Body of pancreas (tissue), 4 donors: ENCODE data around the gene NOTUM. TPM values are rescaled to one million over a fixed set of nuclear protein-coding genes. Genes with fewer than 3 reads are reported as not detected.

Experiments
- ATAC-seq: fragments of 150-250 bp; one replicate; pipeline ENCODE4 v1.9.1; 2016
- DNase-seq, 4 donors: peaks; one replicate each; pipeline ENCODE4 v3.0.0-alpha.2; 2019
- H3K27ac ChIP-seq, 4 donors: fragments of 200-600 bp; sonication (generic); 1 replicate in 3 of 4; 2 replicates in 1 of 4; pipeline versions ENCODE4 v1.5.1 to v1.6.1; 2016 to 2019; ENCODE audit warnings: mild to moderate bottlenecking in 1 of 4, mixed read lengths in 1 of 4, moderate library complexity in 1 of 4
- H3K27me3 ChIP-seq, 2 donors: fragments of 200-600 bp; sonication (generic); one replicate each; pipeline ENCODE4 v1.6.0; 2016; ENCODE audit warnings: mild to moderate bottlenecking in 1 of 2
- H3K36me3 ChIP-seq, 2 donors: fragments of 200-600 bp; sonication (generic); replicated peaks in 1 of 2; 2 replicates each; pipeline ENCODE4 v1.5.1; 2016; ENCODE audit warnings: low read depth in 2 of 2; ENCODE audit not compliant: insufficient read depth in 1 of 2
- H3K4me1 ChIP-seq: fragments of 200-600 bp; sonication (generic); one replicate; pipeline ENCODE4 v1.6.0; 2016
- H3K4me3 ChIP-seq, 2 donors: fragments of 200-600 bp; sonication (generic); 1 replicate in 1 of 2; 2 replicates in 1 of 2; pipeline ENCODE4 v1.5.1; 2016 to 2019
- H3K9me3 ChIP-seq, 3 donors: fragments of 200-600 bp; sonication (generic); 1 replicate in 2 of 3; 2 replicates in 1 of 3; pipeline ENCODE4 v1.5.1; 2016
- POLR2A ChIP-seq, 3 donors: fragments of 450-650 bp; IDR thresholded peaks; one replicate each; pipeline ENCODE4 v1.6.1; 2016; ENCODE audit warnings: antibody characterized with exemption in 3 of 3, mild to moderate bottlenecking in 2 of 3
- WGBS, 2 donors: methylation state at CpG; one replicate each; pipeline ENCODE4 v1.1.5; 2017; 5-methylcytosine and 5-hydroxymethylcytosine counted together
- intact Hi-C: fragments of 100-400 bp; cut with DNase I; formaldehyde crosslinking; loops from one replicate; pipeline ENCODE4 v1.15.1; 2023
- total RNA-seq, 2 donors: library from RNA; depleted of rRNA; stranded (reverse); fragments of >200 nt; gene quantifications; one replicate each; pipeline ENCODE4 v1.1.0, GENCODE V29; 2016
- TF ChIP-seq, protein P1 (sequence below), 7 experiments: fragments of 450-650 bp in 4 of 7; fragments of 200-600 bp in 3 of 7; sonication (generic) in 3 of 7; IDR thresholded peaks; one replicate each; pipeline ENCODE4 v1.5.1; 2016 to 2019; ENCODE audit warnings: antibody characterized with exemption in 7 of 7

The NOTUM gene
- total RNA-seq, 2 donors from 2014 or later = 0.33 TPM; not detected in 1

DNA sequence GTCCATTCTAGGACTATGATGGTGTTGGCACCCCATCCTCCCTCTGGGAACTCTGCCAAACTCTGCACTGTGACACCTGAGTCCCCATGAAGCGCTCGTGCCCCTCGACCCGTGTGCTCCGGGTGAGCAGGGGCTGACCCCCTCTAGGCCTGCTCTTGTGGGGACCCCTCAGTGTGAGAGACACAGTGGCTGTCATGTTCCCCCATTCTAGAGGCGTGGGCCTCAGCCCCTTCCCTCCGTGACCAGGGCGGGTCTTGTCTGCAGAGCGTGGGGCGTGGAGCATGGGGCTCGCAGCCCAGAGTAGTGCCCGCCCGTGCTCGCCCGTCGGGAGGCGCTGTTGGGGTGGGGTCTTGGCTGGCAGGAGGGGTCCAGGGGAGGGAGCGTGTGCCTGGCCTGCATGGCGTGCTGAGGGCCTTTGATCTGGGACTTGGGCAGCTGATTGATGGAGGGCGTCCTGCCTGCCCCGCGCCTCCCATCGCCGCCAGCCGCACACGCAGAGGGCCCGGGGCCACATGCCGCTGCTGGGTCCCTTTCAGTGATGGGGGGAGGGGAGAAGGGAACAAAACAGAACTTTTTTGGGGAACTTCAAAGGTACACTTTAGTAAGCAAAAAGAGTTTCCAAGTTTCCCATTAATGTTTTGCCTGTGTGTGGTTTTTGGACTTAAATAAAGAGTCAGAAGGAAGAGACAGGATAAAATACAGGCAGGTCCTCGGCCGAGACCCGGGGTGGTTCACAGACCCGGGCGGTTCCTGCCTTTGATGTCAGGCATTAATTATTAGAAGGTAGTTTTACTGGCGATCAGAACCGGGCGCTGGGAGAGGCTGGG lies 39.2 kb upstream of the NOTUM start:
- 82 to 94% methylated on average over 22 to 35 of the region's 36 CpGs for WGBS, 2 donors

GRCh38 chr17:81999587-81999975 lies 38.6 kb upstream of the NOTUM start:
- DNase-seq (no peak), ATAC-seq (no peak)
- Histone ChIP-seq H3K4me1 (no peaks in the 10 kb centered on the region), H3K9me3 (no peaks in the 10 kb centered on the region), H3K36me3 (no peaks in the 10 kb centered on the region), H3K27me3 (no peaks in the 10 kb centered on the region), H3K27ac (no peak overlapping the region), H3K4me3 (no peak overlapping the region)
- TF ChIP-seq, protein P1, sequence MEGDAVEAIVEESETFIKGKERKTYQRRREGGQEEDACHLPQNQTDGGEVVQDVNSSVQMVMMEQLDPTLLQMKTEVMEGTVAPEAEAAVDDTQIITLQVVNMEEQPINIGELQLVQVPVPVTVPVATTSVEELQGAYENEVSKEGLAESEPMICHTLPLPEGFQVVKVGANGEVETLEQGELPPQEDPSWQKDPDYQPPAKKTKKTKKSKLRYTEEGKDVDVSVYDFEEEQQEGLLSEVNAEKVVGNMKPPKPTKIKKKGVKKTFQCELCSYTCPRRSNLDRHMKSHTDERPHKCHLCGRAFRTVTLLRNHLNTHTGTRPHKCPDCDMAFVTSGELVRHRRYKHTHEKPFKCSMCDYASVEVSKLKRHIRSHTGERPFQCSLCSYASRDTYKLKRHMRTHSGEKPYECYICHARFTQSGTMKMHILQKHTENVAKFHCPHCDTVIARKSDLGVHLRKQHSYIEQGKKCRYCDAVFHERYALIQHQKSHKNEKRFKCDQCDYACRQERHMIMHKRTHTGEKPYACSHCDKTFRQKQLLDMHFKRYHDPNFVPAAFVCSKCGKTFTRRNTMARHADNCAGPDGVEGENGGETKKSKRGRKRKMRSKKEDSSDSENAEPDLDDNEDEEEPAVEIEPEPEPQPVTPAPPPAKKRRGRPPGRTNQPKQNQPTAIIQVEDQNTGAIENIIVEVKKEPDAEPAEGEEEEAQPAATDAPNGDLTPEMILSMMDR (IDR thresholded peaks at IDR 0.05) = no peak
- TF ChIP-seq POLR2A (IDR thresholded peaks at IDR 0.05) = no peak
- intact Hi-C loops = no loop called here
- 85 to 96% methylated on average over 7 to 11 of the region's 12 CpGs for WGBS, 2 donors

More for the DNA sequence above, 39.2 kb upstream of the NOTUM start:
- ATAC-seq (no peak), DNase-seq (no peak)
- Histone ChIP-seq H3K27ac (no peak overlapping the region), H3K9me3 (no peaks in the 10 kb centered on the region), H3K27me3 (no peaks in the 10 kb centered on the region), H3K36me3 (no peaks in the 10 kb centered on the region), H3K4me3 (no peak overlapping the region), H3K4me1 (no peaks in the 10 kb centered on the region)
- intact Hi-C loops = no loop called here
- TF ChIP-seq, protein P1 (IDR thresholded peaks at IDR 0.05) = no peak
- no peak for TF ChIP-seq POLR2A (IDR thresholded peaks at IDR 0.05)

GRCh38 chr17:81998691-81999438 lies 37.9 kb upstream of the NOTUM start:
- Histone ChIP-seq H3K27ac (no peak overlapping the region), H3K27me3 (no peaks in the 10 kb centered on the region), H3K4me1 (no peaks in the 10 kb centered on the region), H3K4me3 (no peak overlapping the region), H3K36me3 (no peaks in the 10 kb centered on the region), H3K9me3 (no peaks in the 10 kb centered on the region)
- WGBS, 2 donors = 89 to 91% methylated on average over 14 of the region's 14 CpGs
- ATAC-seq = no peak
- DNase-seq = no peak
- intact Hi-C loops = no loop called here
- no peak for TF ChIP-seq POLR2A (IDR thresholded peaks at IDR 0.05)
- TF ChIP-seq, protein P1 (IDR thresholded peaks at IDR 0.05) = no peak

GRCh38 chr17:81998212-81998611 lies 37.2 kb upstream of the NOTUM start:
- DNase-seq = no peak
- H3K27ac ChIP-seq = no peak overlapping the region
- TF ChIP-seq, protein P1 (IDR thresholded peaks at IDR 0.05) = no peak
- no peak for TF ChIP-seq POLR2A (IDR thresholded peaks at IDR 0.05)
- no peaks in the 10 kb centered on the region for H3K27me3 ChIP-seq
- WGBS, 2 donors = 89 to 93% methylated on average over 7 of the region's 7 CpGs
- H3K4me3 ChIP-seq = no peak overlapping the region
- H3K36me3 ChIP-seq = no peaks in the 10 kb centered on the region
- ATAC-seq = no peak
- no peaks in the 10 kb centered on the region for H3K9me3 ChIP-seq
- no peaks in the 10 kb centered on the region for H3K4me1 ChIP-seq
- intact Hi-C loops = no loop called here
